K562 (cell line): Measurements from ENCODE around the gene RNF126. TPM values are rescaled to one million over a fixed set of nuclear protein-coding genes. Genes with fewer than 3 reads are reported as not detected.

Experiments used
- ATAC-seq: fragments of 200-7000 bp; cut with Tn5 transposase; 3 replicates; pipeline ENCODE4 v1.9.1; 2020; ENCODE audit warnings: moderate library complexity
- BruUV-seq: library from RNA; stranded (reverse); fragments of 400-500 nt; replicated peaks from 2 replicates; lab custom pipeline; 2021; lab: Mats Ljungman, UMichigan
- CTCF ChIA-PET: fragments of 300-600 bp; formaldehyde crosslinking; extraction: SDS; loops from one replicate; lab custom pipeline; 2021; ENCODE audit warnings: low intra/inter-chr PET ratio; lab: Yijun Ruan, JAX
- POLR2A ChIA-PET: fragments of 300-600, 350-650 bp; sonication (Branson Sonifier 250); formaldehyde crosslinking; extraction: SDS; loops from one replicate; lab custom pipeline; 2021; ENCODE audit warnings: antibody characterized with exemption, inconsistent platforms; lab: Yijun Ruan, JAX
- DNase-seq, 4 experiments: peaks; one replicate each; pipeline versions ENCODE4 v3.0.0 to v3.0.0-alpha.2; 2011 to 2018; ENCODE audit warnings: low spot score in 3 of 4, mixed read lengths in 3 of 4; ENCODE audit errors: extremely low read depth in 1 of 4
- FAIRE-seq: peaks from 2 replicates; lab custom pipeline; 2011; peaks lifted over from hg19 to GRCh38; lab: Jason Lieb, UNC
- H2AFZ ChIP-seq: 2 replicates; pipeline ENCODE4 v1.6.0; 2011; ENCODE audit warnings: low read depth, low read length, control low read depth, inconsistent platforms
- H3K27ac ChIP-seq: fragments of 200-600 bp; 3 replicates; pipeline ENCODE4 v1.8.0; 2011; ENCODE audit warnings: low read depth, mild to moderate bottlenecking, control low read depth, inconsistent platforms, low read length, moderate library complexity, mixed read lengths; ENCODE audit errors: extremely low read depth
- H3K27me3 ChIP-seq, 2 experiments: fragments of 300-600 bp in 1 of 2; 2 replicates in 1 of 2; 3 replicates in 1 of 2; pipeline versions ENCODE4 v1.6.0 to v1.8.0; 2011; ENCODE audit warnings: inconsistent platforms in 2 of 2, low read length in 2 of 2, mild to moderate bottlenecking in 1 of 2, mixed read lengths in 1 of 2, moderate library complexity in 1 of 2; ENCODE audit not compliant: control insufficient read depth in 2 of 2, insufficient read depth in 2 of 2
- H3K36me3 ChIP-seq: fragments of 300-600 bp; 3 replicates; pipeline ENCODE4 v1.8.0; 2011; ENCODE audit warnings: mild to moderate bottlenecking, low read length, inconsistent platforms; ENCODE audit not compliant: control insufficient read depth, insufficient read depth
- H3K4me1 ChIP-seq, 2 experiments: fragments of 200-600 bp in 1 of 2; replicated peaks in 1 of 2; 2 replicates in 1 of 2; 3 replicates in 1 of 2; pipeline versions ENCODE4 v1.5.1 to v1.8.0; 2011; ENCODE audit warnings: inconsistent platforms in 2 of 2, low read length in 2 of 2, mild to moderate bottlenecking in 1 of 2, mixed read lengths in 1 of 2, moderate library complexity in 1 of 2; ENCODE audit not compliant: control insufficient read depth in 2 of 2, insufficient read depth in 2 of 2
- H3K4me2 ChIP-seq: 2 replicates; pipeline ENCODE4 v1.6.1; 2011; ENCODE audit warnings: low read length, control low read depth, inconsistent platforms, mixed read lengths; ENCODE audit not compliant: insufficient read depth
- H3K4me3 ChIP-seq: fragments of 200-600 bp; sonication (generic), shearing (Covaris generic); 2 replicates; pipeline ENCODE4 v1.5.1; 2016; ENCODE audit warnings: control low read depth, inconsistent platforms
- H3K79me2 ChIP-seq: fragments of 200-600 bp; 3 replicates; pipeline ENCODE4 v1.8.0; 2011; ENCODE audit warnings: low read length, inconsistent platforms; ENCODE audit not compliant: control insufficient read depth, insufficient read depth
- H3K9ac ChIP-seq, 2 experiments: 2 replicates each; pipeline versions ENCODE4 v1.6.0 to v1.6.1; 2011; ENCODE audit warnings: low read depth in 2 of 2, low read length in 2 of 2, control low read depth in 1 of 2, inconsistent platforms in 1 of 2, mild to moderate bottlenecking in 1 of 2, mixed read lengths in 1 of 2; ENCODE audit not compliant: insufficient read depth in 1 of 2
- H3K9me1 ChIP-seq: one replicate; pipeline ENCODE4 v1.6.0; 2011; ENCODE audit warnings: inconsistent platforms, mild to moderate bottlenecking, low read length, moderate library complexity; ENCODE audit not compliant: control insufficient read depth, insufficient read depth
- H3K9me3 ChIP-seq: replicated peaks from 2 replicates; pipeline ENCODE4 v1.5.1; 2011; ENCODE audit warnings: low read depth, low read length, inconsistent platforms; ENCODE audit not compliant: control insufficient read depth, insufficient read depth
- H4K20me1 ChIP-seq: replicated peaks from 2 replicates; pipeline ENCODE4 v1.6.1; 2011; ENCODE audit warnings: low read length, inconsistent platforms, mixed read lengths; ENCODE audit not compliant: control insufficient read depth, insufficient read depth
- ELF1 ChIP-seq: fragments of 200-800 bp; sonication (Bioruptor generic); IDR thresholded peaks from 2 replicates; pipeline ENCODE4 v1.6.1; 2016; ENCODE audit warnings: missing genetic modification characterization, missing compliant biosample characterization
- ETS1 ChIP-seq: conservative IDR thresholded peaks from 2 replicates; pipeline ENCODE4 v1.6.1; 2011; ENCODE audit warnings: low read depth, mild to moderate bottlenecking, low read length; ENCODE audit not compliant: control insufficient read depth
- KDM5B ChIP-seq: fragments of 200-600 bp; sonication (generic); IDR thresholded peaks from 2 replicates; pipeline ENCODE4 v1.6.1; 2012; ENCODE audit warnings: low read depth, mild to moderate bottlenecking, moderate library complexity, low read length, control low read depth, inconsistent platforms; ENCODE audit not compliant: insufficient replicate concordance
- MYC ChIP-seq, 2 experiments: fragments of 250-450 bp in 1 of 2; sonication (Bioruptor Pico) in 1 of 2; IDR thresholded peaks; 2 replicates each; pipeline versions ENCODE4 v1.5.1 to v1.6.1; 2012 to 2021; ENCODE audit warnings: low read depth in 2 of 2, borderline replicate concordance in 1 of 2, improper control_type of control experiment in 1 of 2, low read length in 1 of 2, mild to moderate bottlenecking in 1 of 2, moderate library complexity in 1 of 2
- RBM25 ChIP-seq: fragments of 200-400 bp; formaldehyde crosslinking; IDR thresholded peaks from 2 replicates; pipeline ENCODE4 v1.6.1; 2018; ENCODE audit warnings: low read length, low read depth, moderate library complexity; ENCODE audit not compliant: severe bottlenecking
- TCFL5 ChIP-seq: fragments of 250-450 bp; sonication (Bioruptor Pico); conservative IDR thresholded peaks from 2 replicates; pipeline ENCODE4 v1.6.1; 2021; ENCODE audit warnings: mild to moderate bottlenecking, moderate library complexity, matching md5 sums
- ZBTB33 ChIP-seq: sonication (generic); formaldehyde crosslinking; IDR thresholded peaks from 2 replicates; pipeline ENCODE4 v1.8.1; 2023; ENCODE audit warnings: mild to moderate bottlenecking, missing genetic modification reagents
- WGBS: fragments of 100-300 bp; shearing (Covaris generic); methylation state at CpG from one replicate; pipeline ENCODE4 v1.1.6; 2016; ENCODE audit warnings: low coverage, mixed read lengths; ENCODE audit not compliant: insufficient coverage; ENCODE audit errors: missing lambda C conversion rate; 5-methylcytosine and 5-hydroxymethylcytosine counted together
- in situ Hi-C: fragments of 300-500 bp; cut with MboI; formaldehyde crosslinking; loops from 4 replicates; pipeline ENCODE4 v1.15.0; 2018; ENCODE audit warnings: inconsistent platforms, mixed read lengths
- intact Hi-C: fragments of 100-400 bp; cut with micrococcal nuclease; formaldehyde crosslinking; loops from 2 replicates; pipeline ENCODE4 v1.14.2; 2022
- polyA plus RNA-seq, 8 experiments: library from polyadenylated mRNA; depleted of rRNA in 4 of 8; stranded (reverse) in 5 of 8; unstranded in 3 of 8; fragments of >200 nt; fragmentation: Nextera tagmentation in 2 of 8; fragmentation: Illumina TruSeq in 1 of 8; extraction: Ambion mirVana in 2 of 8; extraction: Trizol in 1 of 8; gene quantifications; 2 replicates each; pipeline versions ENCODE4 v1.2.1 to v1.2.3, GENCODE V29; 2011 to 2014; ENCODE audit warnings: inconsistent platforms in 1 of 8, missing spikeins in 1 of 8
- total RNA-seq, 7 experiments: library from RNA; depleted of rRNA in 6 of 7; stranded (reverse); fragments of >200 nt in 6 of 7; fragmentation: Illumina TruSeq in 2 of 7; extraction: Trizol in 2 of 7; gene quantifications; 2 replicates each; pipeline versions ENCODE4 v1.2.1 to v1.2.3, GENCODE V29; 2011 to 2021; ENCODE audit warnings: low replicate concordance in 1 of 7
- TF ChIP-seq, protein P1 (sequence below): fragments of 150-350 bp; conservative IDR thresholded peaks from 2 replicates; pipeline ENCODE4 v1.6.1; 2014; ENCODE audit warnings: low read length

RNF126 gene
- total and polyA plus RNA-seq, 9 of the 15 experiments (the other 6 are each of a cell fraction or from before 2014, with no cell fraction given): 0.27 to 101 (median 12.3) TPM

GRCh38 chr19:634975-635652 lies 27.9 kb downstream of the RNF126 start:
- ChIA-PET CTCF (no interaction called here), POLR2A (interaction anchor here (0.6 to 1.2 kb wide), 2 partner anchors 13 to 25 kb away, joined by 3 read pairs; no protein-coding TSS in a partner anchor)
- ATAC-seq (no peak), DNase-seq (no peak), FAIRE-seq (no peak)
- Histone ChIP-seq H4K20me1 (no peaks in the 10 kb centered on the region), H2AFZ (no peak overlapping the region), H3K9me3 (no peaks in the 10 kb centered on the region), H3K4me3 (no peak overlapping the region), H3K27ac (no peak overlapping the region), H3K36me3 (peaks cover 21% of the 10 kb centered on the region; the same call in 2 of the 3 replicates), H3K79me2 (peaks cover 33% of the 10 kb centered on the region), H3K4me1 (peaks cover 4 to 58% of the 10 kb centered on the region in 2 experiments; a peak in 4 of 5 replicates), H3K9me1 (no peaks in the 10 kb centered on the region), H3K27me3 (no peaks in the 10 kb centered on the region), H3K4me2 (no peak overlapping the region), H3K9ac (peak overlapping the region in 1 of 2 experiments; percentile 17; a peak in 1 of 4 replicates)
- no TSS peak for BruUV-seq
- WGBS: 85% methylated on average over 14 of the region's 16 CpGs
- in situ Hi-C loops: no loop called here
- intact Hi-C loops: no loop called here
- TF ChIP-seq KDM5B (no peak), TCFL5 (no peak), ELF1 (tag) (no peak), ETS1 (no peak), RBM25 (peak; percentile 37), MYC (IDR thresholded peaks at IDR 0.05; ENCODE audit: low read depth, low read length) (no peak), MYC (CRISPR knock-in tag; IDR thresholded peaks at IDR 0.05; ENCODE audit: borderline replicate concordance, low read depth) (no peak), ZBTB33 (0 out of 2 replicates have a peak, but pooled peaks have one; percentile 21)
- TF ChIP-seq, protein P1, sequence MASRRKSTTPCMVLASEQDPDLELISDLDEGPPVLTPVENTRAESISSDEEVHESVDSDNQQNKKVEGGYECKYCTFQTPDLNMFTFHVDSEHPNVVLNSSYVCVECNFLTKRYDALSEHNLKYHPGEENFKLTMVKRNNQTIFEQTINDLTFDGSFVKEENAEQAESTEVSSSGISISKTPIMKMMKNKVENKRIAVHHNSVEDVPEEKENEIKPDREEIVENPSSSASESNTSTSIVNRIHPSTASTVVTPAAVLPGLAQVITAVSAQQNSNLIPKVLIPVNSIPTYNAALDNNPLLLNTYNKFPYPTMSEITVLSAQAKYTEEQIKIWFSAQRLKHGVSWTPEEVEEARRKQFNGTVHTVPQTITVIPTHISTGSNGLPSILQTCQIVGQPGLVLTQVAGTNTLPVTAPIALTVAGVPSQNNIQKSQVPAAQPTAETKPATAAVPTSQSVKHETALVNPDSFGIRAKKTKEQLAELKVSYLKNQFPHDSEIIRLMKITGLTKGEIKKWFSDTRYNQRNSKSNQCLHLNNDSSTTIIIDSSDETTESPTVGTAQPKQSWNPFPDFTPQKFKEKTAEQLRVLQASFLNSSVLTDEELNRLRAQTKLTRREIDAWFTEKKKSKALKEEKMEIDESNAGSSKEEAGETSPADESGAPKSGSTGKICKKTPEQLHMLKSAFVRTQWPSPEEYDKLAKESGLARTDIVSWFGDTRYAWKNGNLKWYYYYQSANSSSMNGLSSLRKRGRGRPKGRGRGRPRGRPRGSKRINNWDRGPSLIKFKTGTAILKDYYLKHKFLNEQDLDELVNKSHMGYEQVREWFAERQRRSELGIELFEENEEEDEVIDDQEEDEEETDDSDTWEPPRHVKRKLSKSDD: no peak
